ENCODE results near the gene SGK1.
"Not testable (repeated sequence)": the region's sequence is repeated elsewhere in the genome, so short reads cannot be mapped to it uniquely, and the experiment has no call there.

DNA sequence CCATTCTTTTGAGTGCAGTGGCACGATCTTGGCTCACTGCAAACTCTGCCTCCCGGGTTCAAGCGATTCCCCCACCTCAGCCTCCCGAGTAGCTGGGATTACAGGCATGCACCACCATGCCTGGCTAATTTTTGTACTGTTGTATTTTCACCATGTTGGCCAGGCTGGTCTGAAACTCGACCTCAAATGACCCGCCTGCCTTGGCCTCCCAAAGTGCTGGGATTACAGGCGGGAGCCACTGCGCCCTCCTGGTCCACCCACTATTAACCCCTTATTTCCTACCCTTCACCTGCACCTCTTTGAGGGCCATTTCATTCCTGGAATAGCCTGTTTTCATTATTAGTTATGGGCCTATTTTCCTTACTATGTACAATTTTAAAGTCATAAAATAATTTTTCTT lies 125.3 kb downstream of the SGK1 start:
- TF ChIP-seq, protein P1, sequence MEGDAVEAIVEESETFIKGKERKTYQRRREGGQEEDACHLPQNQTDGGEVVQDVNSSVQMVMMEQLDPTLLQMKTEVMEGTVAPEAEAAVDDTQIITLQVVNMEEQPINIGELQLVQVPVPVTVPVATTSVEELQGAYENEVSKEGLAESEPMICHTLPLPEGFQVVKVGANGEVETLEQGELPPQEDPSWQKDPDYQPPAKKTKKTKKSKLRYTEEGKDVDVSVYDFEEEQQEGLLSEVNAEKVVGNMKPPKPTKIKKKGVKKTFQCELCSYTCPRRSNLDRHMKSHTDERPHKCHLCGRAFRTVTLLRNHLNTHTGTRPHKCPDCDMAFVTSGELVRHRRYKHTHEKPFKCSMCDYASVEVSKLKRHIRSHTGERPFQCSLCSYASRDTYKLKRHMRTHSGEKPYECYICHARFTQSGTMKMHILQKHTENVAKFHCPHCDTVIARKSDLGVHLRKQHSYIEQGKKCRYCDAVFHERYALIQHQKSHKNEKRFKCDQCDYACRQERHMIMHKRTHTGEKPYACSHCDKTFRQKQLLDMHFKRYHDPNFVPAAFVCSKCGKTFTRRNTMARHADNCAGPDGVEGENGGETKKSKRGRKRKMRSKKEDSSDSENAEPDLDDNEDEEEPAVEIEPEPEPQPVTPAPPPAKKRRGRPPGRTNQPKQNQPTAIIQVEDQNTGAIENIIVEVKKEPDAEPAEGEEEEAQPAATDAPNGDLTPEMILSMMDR (IDR thresholded peaks at IDR 0.05; ENCODE audit: low read length), result not testable (repeated sequence)
- not testable (repeated sequence) for TF ChIP-seq EZH2 (IDR thresholded peaks at IDR 0.05; ENCODE audit: borderline replicate concordance, low read length)
